ENCODE measurements around the gene RANBP1.

GRCh38 chr22:20157430-20158183, 41.7 kb downstream of the RANBP1 start:
- no peak for TF ChIP-seq EZH2phosphoT487 (IDR thresholded peaks at IDR 0.05; ENCODE audit: borderline replicate concordance, low read depth)
- TF ChIP-seq, protein P1, sequence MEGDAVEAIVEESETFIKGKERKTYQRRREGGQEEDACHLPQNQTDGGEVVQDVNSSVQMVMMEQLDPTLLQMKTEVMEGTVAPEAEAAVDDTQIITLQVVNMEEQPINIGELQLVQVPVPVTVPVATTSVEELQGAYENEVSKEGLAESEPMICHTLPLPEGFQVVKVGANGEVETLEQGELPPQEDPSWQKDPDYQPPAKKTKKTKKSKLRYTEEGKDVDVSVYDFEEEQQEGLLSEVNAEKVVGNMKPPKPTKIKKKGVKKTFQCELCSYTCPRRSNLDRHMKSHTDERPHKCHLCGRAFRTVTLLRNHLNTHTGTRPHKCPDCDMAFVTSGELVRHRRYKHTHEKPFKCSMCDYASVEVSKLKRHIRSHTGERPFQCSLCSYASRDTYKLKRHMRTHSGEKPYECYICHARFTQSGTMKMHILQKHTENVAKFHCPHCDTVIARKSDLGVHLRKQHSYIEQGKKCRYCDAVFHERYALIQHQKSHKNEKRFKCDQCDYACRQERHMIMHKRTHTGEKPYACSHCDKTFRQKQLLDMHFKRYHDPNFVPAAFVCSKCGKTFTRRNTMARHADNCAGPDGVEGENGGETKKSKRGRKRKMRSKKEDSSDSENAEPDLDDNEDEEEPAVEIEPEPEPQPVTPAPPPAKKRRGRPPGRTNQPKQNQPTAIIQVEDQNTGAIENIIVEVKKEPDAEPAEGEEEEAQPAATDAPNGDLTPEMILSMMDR (IDR thresholded peaks at IDR 0.05) = no peak

All from SK-N-SH (cell line).